ENCODE measurements around the gene DHRSX.

The DHRSX gene

GRCh38 chrX:2452317-2452784 lies 48.4 kb downstream of the DHRSX start:
- Histone ChIP-seq H3K36me3 (ENCODE audit: low read length) (no peaks in the 10 kb centered on the region), H3K79me2 (ENCODE audit: insufficient read depth, low read length) (no peaks in the 10 kb centered on the region)

GRCh38 chrX:2451501-2452316 lies 49.1 kb downstream of the DHRSX start:
- Histone ChIP-seq H3K36me3 (ENCODE audit: low read length) (no peaks in the 10 kb centered on the region), H2AFZ (ENCODE audit: low read depth, low read length, severe bottlenecking) (no peak overlapping the region), H4K20me1 (ENCODE audit: low read depth, low read length) (no peaks in the 10 kb centered on the region), H3F3A (ENCODE audit: insufficient read depth) (no peaks in the 10 kb centered on the region), H3K27ac (ENCODE audit: low read depth, low read length) (no peak overlapping the region), H3K4me2 (ENCODE audit: low read depth, low read length, poor library complexity, severe bottlenecking) (no peak overlapping the region), H3K79me2 (ENCODE audit: insufficient read depth, low read length) (no peaks in the 10 kb centered on the region), H3K27me3 (ENCODE audit: low read length) (no peaks in the 10 kb centered on the region), H3K9me3 (ENCODE audit: insufficient read depth, low read length) (no peaks in the 10 kb centered on the region), H3K4me3 (ENCODE audit: insufficient read depth, low read length, poor library complexity, severe bottlenecking) (no peak overlapping the region), H3K9me2 (replicated peaks; ENCODE audit: insufficient read depth, low read length) (no peaks in the 10 kb centered on the region), H3K9ac (ENCODE audit: low read length) (no peak overlapping the region)
- TF ChIP-seq EZH2phosphoT487 (conservative IDR thresholded peaks at IDR 0.05; ENCODE audit: low read length) (no peak), CTCF (IDR thresholded peaks at IDR 0.05; ENCODE audit: insufficient read depth, low read length, poor library complexity, severe bottlenecking) (no peak)

More at GRCh38 chrX:2452317-2452784, 48.4 kb downstream of the DHRSX start:
- Histone ChIP-seq H3K9me3 (ENCODE audit: insufficient read depth, low read length) (no peaks in the 10 kb centered on the region), H3K9ac (ENCODE audit: low read length) (no peak overlapping the region), H3F3A (ENCODE audit: insufficient read depth) (no peaks in the 10 kb centered on the region), H3K4me3 (ENCODE audit: insufficient read depth, low read length, poor library complexity, severe bottlenecking) (no peak overlapping the region), H4K20me1 (ENCODE audit: low read depth, low read length) (no peaks in the 10 kb centered on the region), H3K27me3 (ENCODE audit: low read length) (no peaks in the 10 kb centered on the region), H3K9me2 (replicated peaks; ENCODE audit: insufficient read depth, low read length) (no peaks in the 10 kb centered on the region), H2AFZ (ENCODE audit: low read depth, low read length, severe bottlenecking) (no peak overlapping the region), H3K27ac (ENCODE audit: low read depth, low read length) (no peak overlapping the region), H3K4me2 (ENCODE audit: low read depth, low read length, poor library complexity, severe bottlenecking) (no peak overlapping the region)
- TF ChIP-seq CTCF (IDR thresholded peaks at IDR 0.05; ENCODE audit: insufficient read depth, low read length, poor library complexity, severe bottlenecking) = no peak
- TF ChIP-seq EZH2phosphoT487 (conservative IDR thresholded peaks at IDR 0.05; ENCODE audit: low read length) = no peak

GRCh38 chrX:2450681-2451080 lies 50.1 kb downstream of the DHRSX start:
- no peak overlapping the region for H3K9ac ChIP-seq (ENCODE audit: low read length)
- no peaks in the 10 kb centered on the region for H3K36me3 ChIP-seq (ENCODE audit: low read length)
- H2AFZ ChIP-seq (ENCODE audit: low read depth, low read length, severe bottlenecking) = no peak overlapping the region
- no peak overlapping the region for H3K27ac ChIP-seq (ENCODE audit: low read depth, low read length)
- H3K4me2 ChIP-seq (ENCODE audit: low read depth, low read length, poor library complexity, severe bottlenecking) = no peak overlapping the region
- H3K9me2 ChIP-seq (replicated peaks; ENCODE audit: insufficient read depth, low read length) = no peaks in the 10 kb centered on the region
- no peaks in the 10 kb centered on the region for H4K20me1 ChIP-seq (ENCODE audit: low read depth, low read length)
- TF ChIP-seq CTCF (IDR thresholded peaks at IDR 0.05; ENCODE audit: insufficient read depth, low read length, poor library complexity, severe bottlenecking) (no peak), EZH2phosphoT487 (conservative IDR thresholded peaks at IDR 0.05; ENCODE audit: low read length) (no peak)
- no peaks in the 10 kb centered on the region for H3K9me3 ChIP-seq (ENCODE audit: insufficient read depth, low read length)
- no peak overlapping the region for H3K4me3 ChIP-seq (ENCODE audit: insufficient read depth, low read length, poor library complexity, severe bottlenecking)
- no peaks in the 10 kb centered on the region for H3K27me3 ChIP-seq (ENCODE audit: low read length)
- H3F3A ChIP-seq (ENCODE audit: insufficient read depth) = no peaks in the 10 kb centered on the region
- no peaks in the 10 kb centered on the region for H3K79me2 ChIP-seq (ENCODE audit: insufficient read depth, low read length)

Measured in SU-DHL-6 (cell line).